ENCODE measurements around the gene IQSEC1. TPM values are rescaled to one million over a fixed set of nuclear protein-coding genes. Genes with fewer than 3 reads are reported as not detected.

Gene IQSEC1
- total and polyA plus RNA-seq, 9 of the 15 experiments (the other 6 are each of a cell fraction or from before 2014, with no cell fraction given), result 0.56 to 39.0 (median 6.8) TPM

DNA sequence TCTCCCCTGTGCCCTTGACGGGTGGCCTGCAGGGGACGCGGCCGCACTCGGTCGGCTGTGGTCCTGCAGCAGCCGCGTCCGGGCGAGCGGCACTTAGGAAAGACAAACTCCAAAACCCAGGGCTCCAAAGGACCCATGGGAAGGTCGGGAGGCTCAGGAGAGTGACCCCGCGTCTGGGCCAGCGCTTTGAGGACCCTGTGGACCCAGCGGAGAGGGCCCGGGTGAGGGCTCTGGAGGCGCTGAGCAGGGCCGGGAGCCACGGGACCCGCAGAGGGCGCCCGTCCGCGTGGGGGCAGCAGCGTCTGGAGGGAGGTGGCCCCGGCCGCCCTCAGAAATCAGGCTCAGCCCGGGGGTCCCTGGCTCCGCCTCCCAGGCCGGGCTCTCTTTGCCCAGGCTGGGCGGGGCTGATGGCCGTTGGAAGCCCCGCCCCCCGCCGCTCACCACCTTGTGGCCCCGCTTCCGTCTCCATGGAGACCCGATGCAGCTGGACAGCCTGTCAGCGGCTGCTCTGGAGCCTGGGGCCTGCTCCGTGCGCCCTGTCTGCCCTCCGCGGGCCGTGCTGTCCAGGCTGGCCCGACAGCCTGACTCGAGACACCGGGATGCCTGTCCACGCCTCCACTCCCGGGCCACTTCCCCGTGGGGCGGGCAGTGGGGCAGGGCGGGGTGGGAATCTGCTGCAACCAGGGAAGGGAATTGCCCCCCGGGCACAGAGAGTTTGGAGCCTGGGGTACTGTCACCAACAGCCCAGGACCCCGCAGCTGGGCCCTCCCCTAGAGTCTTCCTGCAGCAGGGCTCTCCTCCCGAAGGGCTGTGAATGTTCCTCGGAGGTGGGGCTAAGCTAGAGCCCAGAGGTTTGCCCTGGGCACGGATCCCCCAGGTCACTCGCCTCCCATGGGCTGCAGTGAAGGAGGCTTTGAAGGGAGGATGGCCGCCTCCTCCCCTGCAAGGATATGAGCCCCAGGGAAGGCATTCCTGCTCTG, 197.1 kb downstream of the IQSEC1 start (continued):
- TF ChIP-seq SFPQ (IDR thresholded peaks at IDR 0.05; ENCODE audit: low read depth, low read length) (no peak), CBX1 (IDR thresholded peaks at IDR 0.05; ENCODE audit: low read depth) (no peak), SRSF1 (IDR thresholded peaks at IDR 0.05; ENCODE audit: low read depth, low read length) (no peak), ZKSCAN3 (CRISPR knock-in tag; IDR thresholded peaks at IDR 0.05) (no peak), SMC3 (conservative IDR thresholded peaks at IDR 0.05; ENCODE audit: insufficient read depth, low read depth, low read length) (peak; percentile 34; the same call in 1 of the 2 replicates), ETV5 (CRISPR knock-in tag; IDR thresholded peaks at IDR 0.05; ENCODE audit: low read depth) (no peak), ZNF695 (CRISPR knock-in tag; IDR thresholded peaks at IDR 0.05) (no peak), ELF4 (CRISPR knock-in tag; IDR thresholded peaks at IDR 0.05) (no peak), THRAP3 (IDR thresholded peaks at IDR 0.05; ENCODE audit: borderline replicate concordance) (no peak), ZNF174 (CRISPR knock-in tag; IDR thresholded peaks at IDR 0.05) (no peak), HES1 (IDR thresholded peaks at IDR 0.05; ENCODE audit: low read depth) (no peak), ARHGAP35 (IDR thresholded peaks at IDR 0.05; ENCODE audit: partially characterized antibody) (no peak), L3MBTL2 (IDR thresholded peaks at IDR 0.05) (peak; percentile 36; the same call in 1 of the 2 replicates), ZNF589 (CRISPR knock-in tag; IDR thresholded peaks at IDR 0.05; ENCODE audit: low read depth) (no peak), PHF8 (IDR thresholded peaks at IDR 0.05; ENCODE audit: borderline replicate concordance, low read length) (peak; percentile 32; the same call in 1 of the 2 replicates), PRPF4 (IDR thresholded peaks at IDR 0.05; ENCODE audit: insufficient read depth, low read depth, low read length, poor library complexity, severe bottlenecking) (no peak), TFAP4 (CRISPR knock-in tag; IDR thresholded peaks at IDR 0.05; ENCODE audit: borderline replicate concordance) (peak; percentile 95), ZNF133 (CRISPR knock-in tag; IDR thresholded peaks at IDR 0.05) (no peak), HMG20A (CRISPR knock-in tag; conservative IDR thresholded peaks at IDR 0.05) (no peak), DMBX1 (CRISPR knock-in tag; IDR thresholded peaks at IDR 0.05; ENCODE audit: borderline replicate concordance) (peak; percentile 31; the same call in 1 of the 2 replicates), RUNX1 (IDR thresholded peaks at IDR 0.05; ENCODE audit: low read depth) (no peak)
- TF ChIP-seq, protein P1, sequence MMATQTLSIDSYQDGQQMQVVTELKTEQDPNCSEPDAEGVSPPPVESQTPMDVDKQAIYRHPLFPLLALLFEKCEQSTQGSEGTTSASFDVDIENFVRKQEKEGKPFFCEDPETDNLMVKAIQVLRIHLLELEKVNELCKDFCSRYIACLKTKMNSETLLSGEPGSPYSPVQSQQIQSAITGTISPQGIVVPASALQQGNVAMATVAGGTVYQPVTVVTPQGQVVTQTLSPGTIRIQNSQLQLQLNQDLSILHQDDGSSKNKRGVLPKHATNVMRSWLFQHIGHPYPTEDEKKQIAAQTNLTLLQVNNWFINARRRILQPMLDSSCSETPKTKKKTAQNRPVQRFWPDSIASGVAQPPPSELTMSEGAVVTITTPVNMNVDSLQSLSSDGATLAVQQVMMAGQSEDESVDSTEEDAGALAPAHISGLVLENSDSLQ (IDR thresholded peaks at IDR 0.05), result peak; percentile 80
